ENCODE measurements around the gene ZNF780B.

Gene ZNF780B

GRCh38 chr19:39996811-39997637, 59.0 kb downstream of the ZNF780B start, which contains the start of gene ZNF546:
Gene ZNF546 (plus strand): TSS chr19:39997060. CDS start chr19:39998327, 1,267 bp downstream.
- TF ChIP-seq CTCF (IDR thresholded peaks at IDR 0.05; ENCODE audit: insufficient read depth, missing control alignments), result no peak
- peak; percentile 91 for DNase-seq (ENCODE audit: insufficient read length, low spot score)
- FAIRE-seq, result no peak

- TF ChIP-seq CTCF (IDR thresholded peaks at IDR 0.05; ENCODE audit: insufficient read depth, missing control alignments), result no peak
- DNase-seq (ENCODE audit: insufficient read length, low spot score) (no peak), FAIRE-seq (no peak)
Measured at GRCh38 chr19:39996218-39996810, 59.7 kb downstream of the ZNF780B start.

- no peak for TF ChIP-seq CTCF (IDR thresholded peaks at IDR 0.05; ENCODE audit: insufficient read depth, missing control alignments)
- FAIRE-seq, result no peak
- no peak for DNase-seq (ENCODE audit: insufficient read length, low spot score)
Measured at GRCh38 chr19:39995794-39996193, 60.2 kb downstream of the ZNF780B start.

GRCh38 chr19:39994361-39994760, 61.7 kb downstream of the ZNF780B start:
- FAIRE-seq, result no peak
- DNase-seq (ENCODE audit: insufficient read length, low spot score), result no peak
- TF ChIP-seq CTCF (IDR thresholded peaks at IDR 0.05; ENCODE audit: insufficient read depth, missing control alignments), result no peak

GRCh38 chr19:39993605-39994004, 62.4 kb downstream of the ZNF780B start:
- TF ChIP-seq CTCF (IDR thresholded peaks at IDR 0.05; ENCODE audit: insufficient read depth, missing control alignments), result no peak
- FAIRE-seq, result no peak
- DNase-seq (ENCODE audit: insufficient read length, low spot score), result no peak

- no peak for TF ChIP-seq CTCF (IDR thresholded peaks at IDR 0.05; ENCODE audit: insufficient read depth, missing control alignments)
- FAIRE-seq, result no peak
- no peak for DNase-seq (ENCODE audit: insufficient read length, low spot score)
Measured at GRCh38 chr19:39987596-39987995, 68.4 kb downstream of the ZNF780B start.

GRCh38 chr19:39987167-39987566, 68.9 kb downstream of the ZNF780B start:
- FAIRE-seq, result peak; percentile 56
- DNase-seq (ENCODE audit: insufficient read length, low spot score), result no peak
- no peak for TF ChIP-seq CTCF (IDR thresholded peaks at IDR 0.05; ENCODE audit: insufficient read depth, missing control alignments)

All from D721Med (cell line).